Skeletal muscle cell (primary cell): ENCODE data around the gene CNOT1.
"Not testable (repeated sequence)": the region's sequence is repeated elsewhere in the genome, so short reads cannot be mapped to it uniquely, and the experiment has no call there.

Source experiments
- DNase-seq: peaks from one replicate; pipeline ENCODE4 v3.0.0-alpha.2; 2010; ENCODE audit warnings: low read depth
- H3K4me3 ChIP-seq: 2 replicates; pipeline ENCODE4 v1.5.1; 2011; ENCODE audit warnings: low read depth, mild to moderate bottlenecking, control low read depth, low read length, moderate library complexity

CNOT1 gene

DNA sequence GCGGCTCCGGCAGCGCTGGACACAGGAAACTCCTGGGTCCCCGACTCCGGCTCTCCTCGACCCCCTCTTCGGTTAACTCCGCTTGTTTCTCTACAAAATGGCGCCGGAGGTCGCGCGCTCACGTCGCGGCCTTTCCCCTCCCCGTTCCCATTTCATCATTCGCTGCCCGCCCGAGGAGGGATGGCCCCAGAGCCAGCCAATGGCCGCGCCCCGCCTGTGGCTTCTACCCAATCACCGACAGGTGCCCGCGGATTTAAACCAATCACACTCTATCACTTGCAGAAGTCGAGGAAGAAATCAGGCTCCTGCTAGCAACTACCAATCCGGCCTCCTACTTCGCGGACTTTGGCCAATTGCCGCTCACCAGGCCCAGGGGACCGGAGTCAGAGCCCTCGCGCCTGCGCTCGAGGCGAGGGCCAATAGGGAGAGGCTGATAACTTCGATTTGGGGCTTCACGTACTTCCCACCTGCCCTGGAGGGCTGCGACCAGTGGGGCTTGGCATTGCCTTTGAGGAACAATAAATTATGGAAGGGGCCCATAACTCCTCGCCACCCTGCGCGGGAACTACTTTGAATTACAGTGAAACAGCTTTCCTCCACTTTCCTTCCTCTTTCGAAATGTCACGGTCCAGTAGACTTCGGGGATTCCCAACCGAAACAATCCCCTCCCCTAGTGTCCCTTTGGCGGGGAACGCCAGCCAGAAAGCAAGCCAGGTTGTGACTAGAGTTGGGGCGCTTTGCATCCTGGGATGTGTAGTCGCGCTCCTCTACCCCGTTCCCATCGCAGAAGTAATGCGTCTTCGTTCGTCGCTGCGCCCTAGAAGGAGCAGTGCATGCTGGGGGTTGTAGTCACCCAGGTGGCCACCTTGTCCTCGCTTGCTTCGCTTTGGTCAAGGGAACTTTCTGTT is at the start of gene CNOT1:
Gene CNOT1, minus strand, starts transcription at position 94 of the 908 bp plus-strand sequence. CDS start 30,489 bp downstream, outside the sequence.
- H3K4me3 ChIP-seq = peak within 1 kb of the TSS; percentile 98
- DNase-seq = peak; percentile 99

DNA sequence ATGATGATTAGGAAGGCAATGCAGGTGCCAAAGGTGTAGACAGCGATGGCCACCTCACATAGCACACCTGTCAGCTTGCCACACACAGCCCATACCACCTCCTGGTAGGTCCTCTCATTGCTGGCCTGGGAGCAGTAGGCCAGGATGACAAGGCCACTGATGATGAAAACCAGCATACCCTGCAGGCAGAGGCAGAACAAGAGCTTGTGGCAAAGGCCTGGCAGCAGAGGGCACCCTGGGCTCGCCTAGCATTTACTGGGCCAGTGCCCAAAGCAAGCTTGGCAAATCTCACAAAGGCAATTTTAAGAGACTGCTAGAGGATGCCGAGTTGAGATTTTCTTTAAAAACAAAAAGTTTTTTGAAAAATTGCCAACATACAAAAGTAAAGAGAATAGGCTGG is 49.1 kb upstream of the CNOT1 start:
- DNase-seq = no peak
- no peak overlapping the region for H3K4me3 ChIP-seq

GRCh38 chr16:58678269-58678668 is 48.6 kb upstream of the CNOT1 start:
- DNase-seq = no peak
- no peak overlapping the region for H3K4me3 ChIP-seq

DNA sequence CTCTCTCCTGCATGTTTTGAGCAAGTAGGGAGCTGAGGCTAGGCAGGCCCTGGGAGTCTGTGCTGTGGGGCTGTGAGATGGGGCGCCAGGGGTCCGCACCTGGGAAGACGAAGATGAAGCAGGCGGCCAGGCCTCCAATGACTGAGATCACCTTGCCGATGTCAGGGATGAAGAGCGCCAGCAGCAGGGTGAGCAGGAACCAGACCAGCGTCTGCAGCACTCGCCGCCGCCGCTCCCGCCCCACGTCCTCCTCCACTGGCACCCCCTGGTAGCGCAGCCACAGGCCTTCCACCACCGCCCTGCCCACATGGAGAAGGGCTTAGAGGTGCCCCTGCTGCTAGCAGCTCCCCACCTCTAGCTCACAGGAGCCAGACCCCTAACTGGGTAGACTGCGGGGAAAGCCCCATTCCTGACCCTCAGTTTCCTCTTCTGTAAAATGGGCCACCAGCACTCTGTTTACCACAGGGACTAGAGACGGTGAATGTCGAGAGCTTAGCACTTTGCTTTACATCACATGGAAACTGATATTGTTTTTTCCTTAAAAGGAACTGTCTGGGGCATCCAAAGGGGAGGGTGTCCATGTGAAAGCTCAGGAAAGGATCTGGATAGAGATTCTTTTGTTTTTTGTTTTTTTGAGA is 41.4 kb upstream of the CNOT1 start:
- no peak overlapping the region for H3K4me3 ChIP-seq
- no peak for DNase-seq

DNA sequence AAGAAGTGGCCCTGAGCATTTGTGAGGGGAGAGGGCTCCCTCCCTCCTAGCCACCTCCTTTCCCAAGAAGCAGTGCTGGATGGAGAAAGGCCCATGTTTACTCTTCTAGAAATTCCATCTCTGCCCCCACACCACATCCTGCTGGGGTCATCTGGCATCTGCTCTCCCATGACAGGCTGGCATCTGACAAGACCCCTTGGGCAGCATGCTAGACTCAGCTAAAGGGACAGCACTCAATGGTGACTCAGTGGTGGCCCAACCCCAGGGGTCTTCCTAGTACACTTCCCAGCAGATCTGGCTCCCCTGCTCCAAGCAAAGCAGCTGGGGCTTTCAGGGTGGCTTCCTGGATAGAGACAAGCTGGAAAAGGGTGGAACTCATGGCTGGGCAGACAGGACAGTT is 40.6 kb upstream of the CNOT1 start:
- DNase-seq = no peak

GRCh38 chr16:58665200-58665599 is 35.6 kb upstream of the CNOT1 start:
- H3K4me3 ChIP-seq = no peak overlapping the region
- DNase-seq = no peak

More for the DNA sequence above, 40.6 kb upstream of the CNOT1 start:
- H3K4me3 ChIP-seq = no peak overlapping the region

GRCh38 chr16:58661199-58661830 is 31.7 kb upstream of the CNOT1 start:
- peak; percentile 58 for DNase-seq
- no peak overlapping the region for H3K4me3 ChIP-seq

DNA sequence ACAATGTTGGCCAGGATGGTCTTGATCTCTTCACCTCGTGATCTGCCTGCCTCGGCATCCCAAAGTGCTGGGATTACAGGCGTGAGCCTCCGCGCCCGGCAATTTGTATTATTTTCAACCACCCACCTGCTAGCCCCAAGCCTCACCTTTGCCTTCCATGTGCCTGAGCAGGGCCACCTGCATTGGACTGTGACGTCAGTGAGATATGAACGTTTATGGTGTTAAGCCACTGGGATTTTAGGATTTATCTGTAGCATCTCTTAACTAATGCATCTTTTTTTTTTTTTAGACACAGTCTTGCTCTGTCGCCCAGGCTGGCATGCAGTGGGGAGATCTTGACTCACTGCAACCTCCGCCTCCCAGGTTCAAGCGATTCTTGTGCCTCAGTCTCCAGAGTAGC is 30.3 kb upstream of the CNOT1 start:
- not testable (repeated sequence) for DNase-seq, H3K4me3 ChIP-seq

GRCh38 chr16:58658796-58659211 is 29.2 kb upstream of the CNOT1 start:
- DNase-seq = peak; percentile 9
- H3K4me3 ChIP-seq = no peak overlapping the region

- no peak overlapping the region for H3K4me3 ChIP-seq
- DNase-seq = no peak
These were observed 27.3 kb upstream of the CNOT1 start for GRCh38 chr16:58656899-58657298.

GRCh38 chr16:58655215-58655596 is 25.6 kb upstream of the CNOT1 start:
- no peak overlapping the region for H3K4me3 ChIP-seq
- no peak for DNase-seq

DNA sequence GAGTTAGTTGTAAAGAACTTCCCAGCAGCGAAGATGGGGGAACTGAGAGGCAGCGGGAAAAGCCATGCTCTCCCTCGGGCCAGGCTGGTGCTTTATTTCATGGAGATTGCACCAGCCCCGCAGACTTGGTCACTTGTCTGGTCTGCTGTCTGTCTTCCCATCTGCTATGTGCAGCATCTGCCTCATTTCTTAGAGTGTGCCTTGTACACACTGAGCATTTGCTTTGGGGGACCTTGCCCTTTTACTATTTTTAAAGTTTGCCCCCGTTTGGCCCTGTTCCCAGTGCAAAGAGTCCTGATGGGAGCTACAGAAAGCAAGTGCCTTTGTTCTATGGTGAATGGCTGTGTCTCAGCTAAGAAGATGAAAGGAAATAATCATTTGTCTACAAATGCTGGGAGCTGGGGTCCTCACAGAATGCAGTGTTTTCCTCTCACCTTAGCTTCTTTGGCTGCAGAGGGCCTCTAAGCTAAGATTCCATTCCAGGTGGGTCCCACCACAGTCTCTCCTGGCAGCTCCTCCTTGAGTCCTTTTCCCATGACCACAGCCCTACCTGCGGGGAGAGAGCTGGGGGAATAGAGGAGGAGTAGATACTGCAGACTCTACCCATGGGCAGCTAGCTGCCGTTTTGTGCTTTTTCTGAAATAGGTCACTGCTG is 25.1 kb upstream of the CNOT1 start:
- H3K4me3 ChIP-seq = no peak overlapping the region
- DNase-seq = no peak

DNA sequence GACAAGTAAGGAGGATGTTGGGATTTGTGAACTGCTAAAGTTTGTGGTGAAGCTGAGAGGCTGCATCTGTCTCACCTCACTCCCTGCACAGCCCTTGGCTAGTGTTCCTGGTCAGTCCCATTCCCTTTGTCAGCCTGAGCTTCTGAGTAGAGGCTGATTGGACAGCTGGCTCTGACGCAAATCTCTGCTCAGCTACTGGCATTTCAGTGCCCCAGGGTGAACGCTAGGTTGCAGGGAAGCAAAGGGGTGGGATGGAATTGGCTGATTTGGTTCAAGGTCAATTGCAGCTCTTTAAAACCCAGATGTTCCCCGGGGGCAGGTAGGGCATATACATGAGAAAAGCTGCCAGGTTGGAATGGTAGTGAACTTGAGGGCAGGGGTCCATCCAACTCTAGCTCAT is 23.1 kb upstream of the CNOT1 start:
- H3K4me3 ChIP-seq = no peak overlapping the region
- DNase-seq = no peak

- no peak for DNase-seq
- no peak overlapping the region for H3K4me3 ChIP-seq
These were observed 22.3 kb upstream of the CNOT1 start for GRCh38 chr16:58651965-58652348.

DNA sequence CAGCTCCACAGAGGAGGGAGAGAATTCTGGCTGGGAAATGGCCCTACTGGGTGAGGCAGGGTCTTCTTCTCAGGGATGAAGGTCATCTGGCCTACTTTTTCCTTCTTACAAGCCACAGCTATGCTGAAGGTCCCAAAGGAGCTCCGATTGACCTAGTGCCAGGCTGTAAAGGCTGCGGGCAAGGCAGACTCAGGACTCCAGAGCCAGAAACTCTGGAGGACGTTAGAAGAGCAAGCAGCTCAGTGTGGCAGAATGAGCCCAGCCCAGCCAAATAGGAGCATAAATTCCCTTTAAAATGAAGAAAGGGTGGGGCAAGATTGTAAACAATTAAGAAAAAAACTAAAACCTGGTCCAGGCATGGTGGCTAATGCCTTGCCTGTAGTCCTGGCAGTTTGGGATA is 20.1 kb upstream of the CNOT1 start:
- H3K4me3 ChIP-seq = no peak overlapping the region
- no peak for DNase-seq

DNA sequence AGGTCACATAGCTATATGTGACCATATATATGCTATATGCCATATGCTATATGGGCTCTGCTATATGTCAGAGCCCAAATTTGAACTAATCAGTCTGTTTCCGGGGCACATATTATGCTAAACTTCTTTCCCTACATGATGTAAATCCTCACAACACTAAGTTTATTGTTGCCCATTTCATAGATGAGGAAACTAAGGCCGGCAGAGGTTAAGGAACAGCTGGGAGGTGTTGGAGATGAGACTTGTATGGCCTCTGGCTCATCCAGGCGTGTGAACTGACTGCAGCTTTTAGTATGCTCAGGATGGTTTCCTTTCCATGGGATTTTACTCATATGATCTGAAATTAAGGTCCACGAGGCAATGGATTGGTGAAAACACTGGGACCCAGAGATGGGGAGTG is 17.5 kb upstream of the CNOT1 start:
- no peak overlapping the region for H3K4me3 ChIP-seq
- DNase-seq = no peak

DNA sequence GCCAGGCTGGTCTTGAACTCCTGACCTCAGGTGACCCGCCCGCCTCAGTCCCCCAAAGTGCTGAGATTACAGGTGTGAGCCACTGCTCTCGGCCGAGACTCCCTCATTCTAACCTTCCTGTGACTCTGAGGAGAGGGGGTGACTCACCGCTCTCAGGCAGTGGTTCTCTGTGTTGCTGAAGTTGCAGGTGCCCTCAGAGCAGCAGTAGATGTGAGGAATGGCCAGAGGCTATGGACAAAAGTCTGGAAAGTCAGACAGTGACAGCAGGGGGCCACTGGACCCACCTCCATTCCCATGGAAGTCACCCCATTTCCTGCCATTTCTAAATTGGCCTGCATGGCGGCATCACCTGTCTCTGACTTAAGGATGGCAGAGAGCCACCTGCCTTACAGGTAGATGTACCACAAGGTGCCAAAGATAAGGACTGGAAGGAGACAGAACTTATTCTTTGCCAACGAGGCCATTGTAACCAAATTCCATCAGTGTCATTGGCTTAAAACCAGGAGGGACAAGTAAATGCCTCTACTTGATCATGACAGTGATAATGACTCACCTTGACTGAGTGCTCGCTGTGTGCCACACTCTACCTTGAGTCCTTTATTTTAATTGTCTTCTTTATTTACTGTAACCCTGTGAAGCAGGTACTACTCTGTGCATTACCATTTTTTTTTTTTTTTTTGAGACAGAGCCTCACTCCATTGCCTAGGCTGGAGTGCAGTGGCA is 15.3 kb upstream of the CNOT1 start:
- H3K4me3 ChIP-seq = no peak overlapping the region
- DNase-seq = no peak

DNA sequence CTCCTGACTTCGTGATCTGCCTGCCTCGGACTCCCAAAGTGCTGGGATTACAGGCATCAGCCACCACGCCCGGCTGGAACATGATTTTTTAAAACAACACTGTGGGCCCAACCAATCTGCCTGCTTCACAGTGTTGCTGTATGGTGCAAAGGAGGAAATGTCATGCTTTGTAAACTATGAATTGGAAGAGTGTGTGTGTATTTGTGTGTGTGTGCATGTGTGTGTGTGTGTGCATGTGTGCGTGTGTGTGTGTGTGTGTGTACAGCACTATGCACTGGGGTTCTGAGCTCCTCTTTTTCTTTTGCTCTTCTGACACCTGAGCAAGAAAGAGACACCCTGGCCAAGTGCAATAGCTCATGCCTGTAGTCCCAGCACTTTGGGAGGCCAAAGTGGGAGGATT is 14.5 kb upstream of the CNOT1 start:
- no peak overlapping the region for H3K4me3 ChIP-seq
- no peak for DNase-seq

DNA sequence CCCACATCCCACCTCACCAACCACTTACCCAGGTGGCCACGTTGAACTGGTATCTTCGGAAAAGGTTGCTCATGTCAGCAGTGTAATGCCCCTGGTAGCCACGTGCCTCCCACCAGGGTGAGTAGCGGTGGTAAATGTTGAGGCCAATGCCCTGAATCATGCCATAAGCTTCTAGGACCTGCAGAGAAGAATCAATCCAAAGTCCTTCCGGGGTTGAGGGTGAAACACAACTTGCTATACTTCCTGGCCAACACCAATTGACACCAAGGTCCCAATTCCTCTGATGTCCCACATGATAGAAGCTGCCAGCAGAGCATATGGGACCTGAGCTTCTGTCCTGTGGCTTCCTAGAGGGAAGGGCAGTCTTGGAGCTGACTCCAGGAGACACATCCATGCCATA is 11.3 kb upstream of the CNOT1 start:
- no peak for DNase-seq
- H3K4me3 ChIP-seq = no peak overlapping the region
